ENCODE measurements around the gene KCNK18.

DNA sequence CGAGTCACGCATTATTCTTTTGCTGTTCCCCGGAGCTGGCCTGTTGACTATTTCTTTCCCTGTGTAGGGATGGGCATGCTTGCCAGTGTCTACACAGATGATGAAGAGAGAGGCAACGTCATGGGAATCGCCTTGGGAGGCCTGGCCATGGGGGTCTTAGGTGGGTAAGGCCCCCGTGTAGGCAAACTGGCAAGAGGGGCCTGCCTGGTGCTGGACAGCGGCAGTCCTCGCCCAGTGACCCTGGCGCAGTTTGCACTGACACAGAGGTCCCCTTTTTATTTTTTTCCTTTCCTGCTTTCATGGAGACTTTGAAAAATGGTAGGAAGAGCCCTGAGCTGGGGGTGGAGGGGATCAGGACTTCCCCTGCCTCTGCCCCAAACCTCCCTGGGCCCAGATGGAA lies 57.0 kb downstream of the KCNK18 start:
- TF ChIP-seq, protein P1, sequence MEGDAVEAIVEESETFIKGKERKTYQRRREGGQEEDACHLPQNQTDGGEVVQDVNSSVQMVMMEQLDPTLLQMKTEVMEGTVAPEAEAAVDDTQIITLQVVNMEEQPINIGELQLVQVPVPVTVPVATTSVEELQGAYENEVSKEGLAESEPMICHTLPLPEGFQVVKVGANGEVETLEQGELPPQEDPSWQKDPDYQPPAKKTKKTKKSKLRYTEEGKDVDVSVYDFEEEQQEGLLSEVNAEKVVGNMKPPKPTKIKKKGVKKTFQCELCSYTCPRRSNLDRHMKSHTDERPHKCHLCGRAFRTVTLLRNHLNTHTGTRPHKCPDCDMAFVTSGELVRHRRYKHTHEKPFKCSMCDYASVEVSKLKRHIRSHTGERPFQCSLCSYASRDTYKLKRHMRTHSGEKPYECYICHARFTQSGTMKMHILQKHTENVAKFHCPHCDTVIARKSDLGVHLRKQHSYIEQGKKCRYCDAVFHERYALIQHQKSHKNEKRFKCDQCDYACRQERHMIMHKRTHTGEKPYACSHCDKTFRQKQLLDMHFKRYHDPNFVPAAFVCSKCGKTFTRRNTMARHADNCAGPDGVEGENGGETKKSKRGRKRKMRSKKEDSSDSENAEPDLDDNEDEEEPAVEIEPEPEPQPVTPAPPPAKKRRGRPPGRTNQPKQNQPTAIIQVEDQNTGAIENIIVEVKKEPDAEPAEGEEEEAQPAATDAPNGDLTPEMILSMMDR (IDR thresholded peaks at IDR 0.05) = no peak
- TF ChIP-seq POLR2A (IDR thresholded peaks at IDR 0.05) = no peak

Measured in body of pancreas (tissue), 4 donors.